CD4-positive, alpha-beta T cell treated with Interleukin-21 for 1 hour (primary cell): Measurements from ENCODE around the gene TBC1D16.

ENCODE experiments used
- DNase-seq: peaks from one replicate; pipeline ENCODE4 v3.0.0-alpha.2; 2020

The TBC1D16 gene

DNA sequence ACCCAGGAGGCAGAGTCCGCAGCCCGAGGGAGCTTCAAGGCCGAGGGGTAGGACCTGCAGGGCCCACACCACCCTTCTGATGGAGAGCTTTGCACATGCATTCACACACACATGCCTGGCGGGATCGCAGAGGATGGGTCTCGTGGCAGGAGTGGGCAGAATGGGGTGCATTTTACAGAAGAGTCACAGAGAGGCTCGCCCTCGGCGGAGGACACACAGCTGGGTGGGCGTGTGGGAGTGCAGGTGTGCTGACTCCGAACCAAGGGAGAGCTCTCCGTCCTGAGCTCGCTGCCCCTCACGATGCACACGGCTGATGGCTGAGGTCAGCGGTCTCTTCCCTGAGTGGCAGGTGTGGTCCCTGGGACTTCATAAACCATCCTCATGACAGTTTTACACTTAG lies 99.6 kb downstream of the TBC1D16 start:
- DNase-seq, result no peak

DNA sequence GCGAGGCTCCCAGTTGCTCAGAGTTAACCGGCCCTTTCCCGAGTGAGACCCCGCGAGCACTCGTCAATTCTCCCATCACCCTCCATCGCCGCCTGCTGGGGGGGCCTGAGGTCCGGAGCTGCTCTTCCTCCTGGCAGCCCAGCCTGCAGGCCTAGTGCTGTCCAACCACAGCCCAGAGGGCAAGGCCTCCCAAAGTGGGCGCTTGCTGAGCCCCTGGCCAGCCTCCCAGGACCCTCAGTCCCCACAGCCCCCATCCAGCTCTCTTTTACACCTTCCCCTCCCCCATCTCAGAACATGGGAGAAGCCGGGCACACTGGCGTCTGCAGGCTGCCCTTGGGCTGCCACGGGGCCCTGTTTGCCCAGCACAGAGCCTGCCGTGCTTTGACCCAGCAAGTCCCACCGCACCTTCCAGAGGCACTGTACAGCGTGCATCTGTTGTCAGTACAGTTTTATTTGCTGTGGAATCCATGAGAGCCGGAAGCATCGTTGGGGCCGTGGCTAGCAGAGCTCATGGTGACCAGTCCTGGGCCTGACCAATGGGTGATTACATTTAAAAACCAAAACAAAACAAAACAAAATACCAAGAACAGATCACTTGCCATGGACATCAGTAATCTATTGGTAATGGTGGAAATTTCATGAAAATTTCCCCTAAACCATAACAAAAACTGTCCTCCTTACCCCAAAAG lies 100.3 kb downstream of the TBC1D16 start:
- no peak for DNase-seq

DNA sequence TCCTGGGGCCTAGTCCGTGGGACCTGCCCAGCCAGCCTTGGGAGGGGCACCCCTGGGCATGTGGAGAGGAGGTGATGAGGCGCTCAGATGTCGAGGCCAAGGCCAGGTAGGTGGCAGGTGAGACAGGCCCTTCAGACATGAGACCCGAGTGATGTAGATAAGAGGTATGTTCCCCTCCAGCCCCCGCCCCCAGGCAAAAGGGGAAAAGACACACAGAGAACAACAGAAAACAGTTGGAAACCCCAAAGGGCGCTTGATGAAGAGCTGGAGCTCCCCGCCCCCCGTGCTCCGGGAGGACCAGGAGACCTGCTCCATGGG lies 101.1 kb downstream of the TBC1D16 start:
- DNase-seq, result no peak

GRCh38 chr17:79933863-79934652 lies 101.6 kb downstream of the TBC1D16 start:
- DNase-seq, result no peak

DNA sequence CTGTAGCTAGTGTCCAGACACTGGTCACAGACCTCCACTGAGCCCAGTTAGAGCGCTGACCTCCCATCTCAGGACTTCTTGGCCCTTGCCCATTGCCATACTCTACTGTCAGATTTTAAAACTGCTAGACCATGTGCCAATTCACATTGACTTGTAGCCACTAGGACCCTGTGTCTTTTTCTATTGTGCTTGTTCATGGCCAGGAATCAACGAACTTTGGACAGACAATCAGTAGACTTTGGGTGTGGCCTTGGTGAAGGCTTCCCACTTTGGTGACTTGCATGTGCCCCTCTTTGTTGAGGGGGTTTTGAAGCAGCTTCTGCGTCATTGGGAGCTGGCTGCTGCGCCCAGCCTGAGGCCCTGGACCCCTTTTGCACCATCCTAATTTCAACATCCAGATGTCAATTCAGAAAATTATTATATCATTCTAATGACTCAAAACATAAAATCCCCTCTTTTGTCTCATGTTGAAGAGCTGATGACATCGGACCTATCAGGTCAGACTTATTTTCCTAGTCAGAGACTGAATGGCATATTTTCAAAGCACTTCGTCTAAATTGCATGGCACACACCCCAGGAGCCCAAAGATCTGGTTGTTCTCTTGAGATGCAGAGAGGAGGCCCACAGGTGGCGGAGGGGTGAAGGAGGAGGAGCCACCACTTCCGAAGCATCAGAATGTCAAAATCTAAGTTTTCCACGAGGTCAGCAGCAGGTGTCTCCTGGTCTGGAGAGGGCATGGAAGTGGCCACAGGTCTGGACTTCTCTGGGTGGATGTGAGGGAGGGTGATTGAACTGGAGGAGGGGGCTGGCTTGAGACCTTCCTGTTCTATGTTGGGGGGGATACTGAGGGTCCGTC lies 103.0 kb downstream of the TBC1D16 start:
- DNase-seq, result no peak

DNA sequence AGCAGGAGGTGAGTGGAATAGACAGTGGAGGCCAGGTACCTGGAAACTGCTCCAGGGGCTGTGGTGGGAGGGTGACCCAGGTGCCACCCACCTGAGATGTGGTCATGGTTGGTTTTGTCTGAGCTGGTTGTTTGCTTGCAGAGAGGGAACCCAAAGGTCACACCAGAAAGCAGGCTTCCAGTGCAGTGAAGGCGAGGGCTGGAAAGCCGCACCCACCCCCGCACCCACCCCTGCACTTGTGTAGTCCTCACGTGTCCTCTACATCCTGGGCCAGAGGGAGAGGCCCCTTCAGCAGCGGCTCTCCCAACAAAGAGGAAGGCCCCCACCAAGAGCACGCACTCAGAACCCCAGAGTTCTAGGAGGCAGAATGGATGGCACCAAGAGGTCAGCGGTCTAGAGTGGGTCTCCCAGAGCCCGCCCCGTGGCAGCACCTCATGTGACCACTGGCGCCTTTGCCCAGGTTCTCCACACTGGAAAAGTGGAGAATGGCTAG lies 103.8 kb downstream of the TBC1D16 start:
- no peak for DNase-seq

- DNase-seq, result no peak
These were observed 104.5 kb downstream of the TBC1D16 start for GRCh38 chr17:79930877-79931816.

GRCh38 chr17:79930062-79930876 lies 105.4 kb downstream of the TBC1D16 start:
- no peak for DNase-seq

DNA sequence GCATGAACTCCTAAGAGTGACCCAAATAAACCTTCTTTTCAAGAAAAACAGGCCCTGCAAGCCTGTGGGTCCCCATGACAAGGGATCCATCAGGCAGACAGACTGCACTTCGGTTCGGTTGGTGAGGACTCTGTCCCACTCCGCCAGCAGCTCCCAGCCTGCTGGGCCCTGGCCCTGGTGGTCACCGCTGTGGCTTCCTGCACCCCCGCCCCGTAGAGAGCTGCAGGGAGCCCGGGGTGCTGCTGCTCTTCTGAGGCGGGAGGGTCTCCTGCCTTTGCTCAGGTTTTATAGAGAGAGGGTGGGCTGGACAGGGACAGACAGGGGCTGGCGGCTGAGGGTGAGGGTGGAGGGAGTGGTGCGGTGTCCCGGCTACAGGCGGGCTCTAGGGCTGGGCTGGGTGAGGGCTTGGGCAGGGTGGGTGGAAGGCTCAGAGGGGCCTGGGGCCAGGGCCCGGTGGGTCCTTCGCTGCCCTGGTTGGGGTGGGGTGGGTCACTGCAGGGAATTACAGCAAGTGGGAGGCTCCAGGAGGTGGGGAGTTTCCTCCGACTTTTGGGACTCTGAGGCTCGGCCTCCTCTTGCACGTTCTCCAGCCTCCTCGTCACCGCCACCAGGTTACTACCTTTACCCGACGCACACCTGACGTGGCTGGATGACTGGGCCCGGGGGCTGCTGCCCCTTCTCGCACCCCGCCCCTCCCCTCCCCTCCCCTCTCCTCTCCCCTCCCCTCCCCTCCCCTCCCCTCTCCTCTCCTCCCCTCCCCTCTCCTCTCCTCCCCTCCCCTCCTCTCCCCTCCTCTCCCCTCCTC lies 106.2 kb downstream of the TBC1D16 start:
- no peak for DNase-seq

- no peak for DNase-seq
These were observed 107.0 kb downstream of the TBC1D16 start for GRCh38 chr17:79928502-79929256.

GRCh38 chr17:79927688-79928501 lies 107.8 kb downstream of the TBC1D16 start:
- DNase-seq, result no peak

DNA sequence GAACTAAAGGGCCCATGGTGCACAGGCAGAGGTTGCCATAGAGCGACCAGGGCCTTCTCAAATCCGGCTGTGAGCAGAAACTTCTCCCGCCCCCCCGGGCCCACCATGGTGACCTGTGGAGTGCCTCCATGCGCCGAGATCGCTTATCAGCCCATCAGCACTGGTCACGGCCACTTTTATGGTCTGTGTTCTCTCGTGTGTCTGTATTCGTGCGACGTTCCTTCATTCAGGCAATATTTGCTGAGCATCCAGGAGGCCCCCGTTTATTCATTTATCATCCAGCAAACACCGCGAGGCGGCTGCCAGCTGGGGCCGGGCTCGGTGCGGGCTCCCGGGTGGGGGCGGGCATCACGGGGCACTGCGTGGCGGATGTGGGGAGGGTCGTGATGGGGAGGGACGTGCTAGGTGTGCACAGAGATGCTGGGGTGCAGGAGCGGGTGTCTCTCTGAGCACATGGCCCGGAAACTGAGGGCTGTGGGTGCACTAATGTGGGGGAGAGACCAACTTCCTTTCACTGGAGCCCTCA lies 108.5 kb downstream of the TBC1D16 start:
- no peak for DNase-seq

DNA sequence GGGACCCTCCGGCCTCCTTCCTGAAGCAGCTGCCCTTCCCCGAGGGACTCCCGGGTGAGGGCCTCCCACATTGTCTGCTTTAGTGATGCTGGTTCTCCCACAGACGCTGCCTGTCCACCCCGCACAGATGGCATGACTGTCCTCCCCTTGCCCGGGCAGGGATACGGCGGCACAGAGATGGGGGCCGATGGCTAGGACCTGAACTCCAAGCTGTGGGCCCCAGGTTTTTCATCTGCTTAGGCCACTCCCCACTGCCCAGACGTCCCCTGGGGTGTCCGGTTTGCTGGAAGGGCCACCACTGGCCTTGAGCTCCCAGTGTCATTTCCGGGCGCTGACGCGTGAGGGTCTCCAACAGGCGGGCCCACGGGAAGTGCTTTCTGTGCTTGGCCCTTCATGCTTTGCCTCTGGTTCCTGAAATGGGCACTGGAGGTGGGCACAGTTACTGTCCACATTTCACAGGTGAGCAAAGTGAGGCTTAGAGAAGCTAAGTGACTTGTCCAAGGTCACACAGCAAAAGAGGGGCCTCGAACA lies 109.0 kb downstream of the TBC1D16 start:
- no peak for DNase-seq

DNA sequence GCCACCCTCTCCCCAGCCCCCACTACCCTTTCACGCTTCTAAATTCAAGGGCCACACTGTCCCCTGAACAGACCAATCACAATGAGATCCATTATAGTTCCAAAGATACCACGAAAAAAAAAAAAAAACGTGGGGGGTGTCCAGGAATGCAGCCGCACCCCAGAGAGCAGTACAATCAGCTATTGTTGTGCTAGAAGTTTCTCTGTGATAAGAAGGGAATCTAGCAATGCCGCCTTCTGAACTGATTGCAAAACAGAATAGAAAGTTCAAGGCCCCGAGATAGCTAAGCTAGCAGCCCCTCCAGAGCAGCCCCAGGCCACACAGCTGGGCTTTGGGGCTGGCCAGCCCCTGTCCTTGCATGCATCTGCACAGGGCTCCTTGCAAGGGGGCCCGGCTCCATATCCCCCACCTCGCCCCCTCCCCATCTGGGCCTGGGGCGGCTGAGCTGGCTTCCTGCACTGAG lies 109.5 kb downstream of the TBC1D16 start:
- no peak for DNase-seq

GRCh38 chr17:79925242-79925957 lies 110.3 kb downstream of the TBC1D16 start:
- no peak for DNase-seq

DNA sequence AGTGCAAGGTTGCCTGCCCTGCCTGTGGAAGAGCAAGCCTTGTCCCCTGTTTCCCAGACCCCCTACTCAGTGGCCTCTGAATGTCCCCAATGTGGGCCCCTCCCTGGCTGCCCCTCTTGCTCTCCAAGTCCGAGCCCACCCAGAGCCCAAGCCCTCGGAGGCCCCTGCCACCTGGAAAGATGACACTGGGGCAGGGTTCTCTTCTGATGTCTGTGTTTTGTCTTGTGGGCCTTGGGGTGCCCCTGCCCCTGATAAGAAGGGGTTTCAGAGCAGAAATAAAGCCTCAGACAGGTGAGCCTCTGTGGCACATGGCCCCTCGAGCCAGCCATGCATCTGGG lies 111.1 kb downstream of the TBC1D16 start:
- DNase-seq, result no peak

GRCh38 chr17:79923974-79924638 lies 111.6 kb downstream of the TBC1D16 start:
- DNase-seq, result peak; percentile 28
